SJCRH30 (cell line): ENCODE measurements around the gene CHPF2. TPM values are rescaled to one million over a fixed set of nuclear protein-coding genes. Genes with fewer than 3 reads are reported as not detected.

Experiments used
- DNase-seq, 2 experiments: peaks; one replicate each; pipeline ENCODE4 v3.0.0-alpha.2; 2015 to 2020
- H3K27ac ChIP-seq: fragments of 250-450 bp; sonication (Bioruptor Pico); 2 replicates; pipeline ENCODE4 v1.5.1; 2020; ENCODE audit warnings: mild to moderate bottlenecking, moderate library complexity
- H3K27me3 ChIP-seq: fragments of 250-450 bp; sonication (Bioruptor Pico); 2 replicates; pipeline ENCODE4 v1.5.1; 2020; ENCODE audit warnings: mild to moderate bottlenecking, moderate library complexity
- H3K36me3 ChIP-seq: fragments of 250-450 bp; sonication (Bioruptor Pico); 2 replicates; pipeline ENCODE4 v1.5.1; 2020; ENCODE audit warnings: mild to moderate bottlenecking, moderate library complexity
- H3K4me1 ChIP-seq: fragments of 250-450 bp; sonication (Bioruptor Pico); 2 replicates; pipeline ENCODE4 v1.5.1; 2020; ENCODE audit warnings: mild to moderate bottlenecking, moderate library complexity
- H3K4me3 ChIP-seq: fragments of 250-450 bp; sonication (Bioruptor Pico); 2 replicates; pipeline ENCODE4 v1.5.1; 2020; ENCODE audit warnings: mild to moderate bottlenecking, moderate library complexity
- H3K9me3 ChIP-seq: fragments of 250-450 bp; sonication (Bioruptor Pico); replicated peaks from 2 replicates; pipeline ENCODE4 v1.5.1; 2020; ENCODE audit warnings: mild to moderate bottlenecking, moderate library complexity
- total RNA-seq: library from RNA; depleted of rRNA; stranded (reverse); fragments of >200 nt; shearing (Covaris generic); gene quantifications from 2 replicates; pipeline ENCODE4 v1.2.3, GENCODE V29; 2014

CHPF2 gene
- total RNA-seq, 1 experiment from 2014 or later: 27.7 TPM

DNA sequence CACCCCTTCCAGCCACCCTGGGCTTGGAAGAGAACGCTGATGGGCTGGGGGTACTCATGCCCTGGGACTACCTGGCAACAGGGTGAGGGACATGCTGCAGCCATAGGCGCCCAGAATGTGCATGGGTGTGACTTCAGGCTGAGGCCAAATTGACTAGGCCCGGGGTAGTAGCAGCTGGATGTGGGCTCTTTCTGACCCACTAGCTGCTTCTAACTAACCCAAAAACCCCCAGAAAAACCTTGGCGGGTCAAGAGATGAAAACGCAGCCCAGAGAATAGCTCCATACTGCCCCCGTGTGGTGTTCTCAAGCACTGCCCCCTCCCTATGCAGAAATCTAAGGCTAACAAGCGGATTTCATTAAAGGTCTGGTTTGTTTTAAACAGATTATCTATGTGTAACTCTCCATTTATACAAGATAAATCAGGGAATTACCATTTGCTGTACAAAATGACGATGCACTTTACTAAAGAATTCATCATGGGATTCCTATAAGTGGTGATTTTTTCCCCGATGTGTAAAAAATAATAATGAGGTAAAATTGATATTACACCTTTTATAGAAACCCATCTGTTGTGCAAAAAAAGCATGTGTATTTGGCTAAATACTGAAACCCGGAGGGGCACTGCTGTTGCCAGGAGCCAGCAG is 12.0 kb downstream of the CHPF2 start:
- Histone ChIP-seq H3K4me1 (peaks cover 22% of the 10 kb centered on the region), H3K4me3 (no peak overlapping the region), H3K27ac (no peak overlapping the region), H3K27me3 (no peaks in the 10 kb centered on the region), H3K9me3 (no peaks in the 10 kb centered on the region), H3K36me3 (peaks cover 52% of the 10 kb centered on the region)
- peak; percentile 50 to 79 for DNase-seq

DNA sequence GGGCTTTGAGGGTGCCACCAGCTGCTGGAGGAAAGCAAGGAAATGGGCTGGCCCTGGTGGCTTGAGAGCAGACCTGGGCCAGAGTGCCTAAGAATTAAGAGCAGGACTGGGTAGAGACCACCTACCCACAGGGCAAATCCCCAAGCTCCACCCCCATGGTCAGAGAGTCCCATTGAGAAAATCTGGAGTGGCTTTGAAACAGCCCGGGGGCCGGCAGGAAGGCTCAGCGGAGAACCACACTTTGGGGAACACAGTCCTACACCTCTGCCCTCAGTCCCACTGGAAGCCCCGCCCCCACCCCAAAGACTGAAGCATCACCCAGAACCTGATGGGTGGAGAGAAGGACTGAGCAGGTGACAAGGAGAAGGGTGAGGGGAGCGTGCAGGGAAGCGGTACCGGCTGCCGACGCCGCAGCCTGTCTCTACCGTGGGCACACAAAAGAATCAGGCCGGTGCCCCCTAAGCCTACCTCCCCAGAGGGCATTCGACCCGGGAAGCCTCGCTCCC is 12.6 kb downstream of the CHPF2 start:
- H3K4me1 ChIP-seq: peaks cover 24% of the 10 kb centered on the region
- peaks cover 46% of the 10 kb centered on the region for H3K36me3 ChIP-seq
- H3K27ac ChIP-seq: no peak overlapping the region
- DNase-seq: no peak
- no peaks in the 10 kb centered on the region for H3K9me3 ChIP-seq
- H3K4me3 ChIP-seq: no peak overlapping the region
- no peaks in the 10 kb centered on the region for H3K27me3 ChIP-seq

DNA sequence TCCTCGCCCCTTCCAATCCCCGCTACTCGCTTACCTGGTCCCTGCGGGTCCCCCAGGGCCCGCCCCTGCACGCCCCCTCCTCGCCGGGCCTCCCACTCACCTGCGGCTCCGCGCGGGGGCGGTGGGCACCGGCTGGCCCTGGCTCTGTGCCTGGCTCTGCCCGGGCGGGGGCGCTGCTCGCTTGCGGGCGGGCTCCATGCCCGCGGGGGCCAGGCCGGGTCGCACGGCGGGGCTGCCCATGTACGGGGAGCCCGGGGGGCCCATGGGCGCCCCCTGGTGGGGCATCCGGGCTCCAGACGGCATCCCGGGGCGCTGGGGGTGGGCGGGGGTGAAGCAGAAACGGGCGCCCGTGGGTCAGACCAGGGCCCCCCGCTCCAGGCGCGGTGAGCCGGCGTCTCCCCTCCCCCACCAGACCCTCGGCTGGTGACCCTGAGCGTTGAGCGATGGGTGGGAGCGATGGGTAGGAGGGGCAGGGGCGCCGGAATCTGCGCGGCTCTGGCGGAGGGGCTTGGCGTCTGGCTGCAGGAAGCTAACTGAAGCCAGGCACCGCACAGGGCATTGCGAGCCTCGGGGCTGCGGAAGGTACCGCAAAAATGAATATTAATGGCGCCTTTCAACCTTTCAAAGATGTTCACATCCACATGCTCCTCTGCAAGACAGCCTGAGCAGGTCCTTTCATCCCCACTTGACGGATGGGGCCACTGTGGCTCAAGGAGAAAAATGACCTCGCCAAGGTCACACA is 13.2 kb downstream of the CHPF2 start:
- Histone ChIP-seq H3K27ac (peak overlapping the region; percentile 99), H3K36me3 (peaks cover 40% of the 10 kb centered on the region), H3K9me3 (no peaks in the 10 kb centered on the region), H3K4me3 (no peak overlapping the region), H3K27me3 (no peaks in the 10 kb centered on the region), H3K4me1 (peaks cover 27% of the 10 kb centered on the region)
- DNase-seq: no peak

DNA sequence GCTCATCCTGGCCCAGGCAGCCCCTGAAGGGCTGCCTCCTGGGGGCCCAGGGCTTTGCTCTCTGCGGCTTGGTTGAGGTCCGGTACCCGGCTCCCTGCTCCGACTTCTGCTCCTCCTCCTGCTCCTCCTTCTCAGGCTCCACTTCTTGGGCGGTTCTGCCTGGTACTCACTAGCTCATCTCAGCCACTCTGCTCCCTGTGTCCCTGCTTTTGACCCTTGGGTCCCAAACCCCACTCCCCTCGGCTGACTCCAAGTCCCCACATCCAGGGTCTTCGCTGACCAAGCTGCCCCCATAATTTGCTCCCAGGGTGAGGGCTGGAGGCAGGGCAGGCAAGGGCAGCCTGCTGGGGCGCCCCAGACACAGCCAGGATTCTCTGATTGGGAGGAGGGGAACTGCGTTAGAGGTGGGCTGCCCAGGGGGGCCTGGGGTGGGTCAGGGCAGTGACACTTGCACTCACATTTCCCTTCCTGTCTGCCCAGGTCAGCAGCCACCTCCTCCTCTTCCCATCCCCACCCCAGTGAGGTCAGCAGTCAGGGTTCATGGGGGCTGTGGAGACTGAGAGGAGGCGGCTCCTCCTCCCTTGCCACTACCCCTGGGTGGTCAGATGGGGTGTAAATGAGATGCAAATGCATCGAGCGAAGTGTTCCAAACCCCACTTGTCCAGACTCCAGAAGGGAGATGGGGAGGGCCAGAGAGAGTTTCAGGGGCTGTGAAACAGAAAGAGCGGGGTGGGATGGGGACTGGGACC is 14.0 kb downstream of the CHPF2 start:
- Histone ChIP-seq H3K9me3 (no peaks in the 10 kb centered on the region), H3K27ac (peak overlapping the region; percentile 99), H3K36me3 (peaks cover 32% of the 10 kb centered on the region), H3K4me1 (peaks cover 34% of the 10 kb centered on the region), H3K27me3 (no peaks in the 10 kb centered on the region), H3K4me3 (peak overlapping the region; percentile 86)
- DNase-seq: peak in 1 of 2 experiments; percentile 80

DNA sequence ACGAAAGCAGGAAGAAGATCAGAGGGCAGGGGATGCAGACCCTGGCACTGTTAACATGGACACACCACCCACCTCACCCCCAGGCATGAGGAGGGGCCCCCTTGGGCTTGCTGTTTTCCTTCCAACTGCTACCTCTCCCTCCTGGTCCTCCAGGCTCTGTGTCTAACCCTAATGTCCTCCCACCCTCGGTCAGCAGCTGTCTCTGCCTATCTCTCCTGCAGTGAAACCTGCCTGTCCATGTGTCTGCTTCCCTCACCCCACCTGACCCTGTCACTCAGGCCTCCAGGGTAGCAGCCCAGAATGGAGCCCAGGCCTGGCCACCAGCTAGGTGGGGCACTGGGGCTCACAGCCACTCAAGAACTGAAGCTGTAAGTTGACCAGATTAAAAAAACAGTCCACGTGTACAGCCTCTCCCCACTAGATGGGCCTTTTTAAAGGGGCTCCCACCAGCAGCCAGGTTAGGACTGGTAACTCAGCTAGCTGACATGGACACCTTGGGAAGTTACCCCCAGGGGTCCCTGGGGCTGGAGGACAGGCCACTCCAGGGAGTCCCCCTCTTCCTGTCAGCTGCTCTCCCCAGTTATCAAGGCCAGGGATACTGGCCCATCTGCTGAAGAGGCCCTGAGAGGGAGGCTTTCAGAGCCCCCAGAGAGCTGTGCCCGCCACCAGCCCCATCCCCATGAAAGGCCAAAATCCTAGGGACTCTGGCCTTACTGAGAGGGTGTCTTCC is 14.7 kb downstream of the CHPF2 start:
- no peaks in the 10 kb centered on the region for H3K9me3 ChIP-seq
- no peaks in the 10 kb centered on the region for H3K27me3 ChIP-seq
- peaks cover 34% of the 10 kb centered on the region for H3K4me1 ChIP-seq
- H3K36me3 ChIP-seq: peaks cover 25% of the 10 kb centered on the region
- peak overlapping the region; percentile 99 for H3K27ac ChIP-seq
- peak; percentile 100 for DNase-seq
- H3K4me3 ChIP-seq: peak overlapping the region; percentile 86

DNA sequence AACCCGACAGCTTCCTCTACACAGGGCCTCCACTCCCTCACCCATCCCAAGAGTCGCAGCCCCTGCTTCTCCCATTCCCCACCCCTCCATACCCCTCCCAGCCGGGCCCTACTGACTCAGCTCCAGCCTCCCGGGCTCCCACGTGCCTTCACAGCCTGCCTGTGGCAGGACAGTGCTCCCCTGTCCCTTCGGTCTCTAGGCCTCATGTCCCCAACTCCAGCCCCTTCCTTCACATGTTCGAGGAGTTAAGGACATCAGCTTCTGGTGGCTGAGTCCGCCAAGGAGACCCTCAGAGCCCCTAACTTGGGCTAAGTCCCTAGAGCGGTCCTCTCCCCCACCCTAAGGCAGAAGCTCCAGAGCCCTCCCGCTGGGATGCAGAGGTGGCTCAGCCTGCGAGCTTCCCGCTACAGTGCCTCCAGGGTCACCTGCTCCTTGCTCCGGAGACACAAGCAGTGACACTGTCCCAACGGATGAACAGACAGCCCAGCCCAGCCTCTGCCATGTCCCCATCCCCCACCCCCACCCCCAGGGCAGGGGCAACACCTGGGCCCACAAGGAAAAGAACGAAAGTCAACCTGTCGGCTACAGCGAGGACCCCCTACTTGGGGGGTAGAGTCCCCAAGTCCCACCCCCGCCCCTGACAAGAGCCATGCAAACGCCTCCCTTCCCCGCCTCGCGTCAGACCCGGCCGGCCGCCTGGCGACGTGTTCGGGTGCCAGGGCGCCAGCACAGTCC is 15.5 kb downstream of the CHPF2 start:
- Histone ChIP-seq H3K4me1 (peaks cover 34% of the 10 kb centered on the region), H3K9me3 (no peaks in the 10 kb centered on the region), H3K36me3 (peaks cover 17% of the 10 kb centered on the region), H3K27ac (peak overlapping the region; percentile 99), H3K4me3 (peak overlapping the region; percentile 86), H3K27me3 (no peaks in the 10 kb centered on the region)
- peak in 1 of 2 experiments; percentile 80 for DNase-seq

DNA sequence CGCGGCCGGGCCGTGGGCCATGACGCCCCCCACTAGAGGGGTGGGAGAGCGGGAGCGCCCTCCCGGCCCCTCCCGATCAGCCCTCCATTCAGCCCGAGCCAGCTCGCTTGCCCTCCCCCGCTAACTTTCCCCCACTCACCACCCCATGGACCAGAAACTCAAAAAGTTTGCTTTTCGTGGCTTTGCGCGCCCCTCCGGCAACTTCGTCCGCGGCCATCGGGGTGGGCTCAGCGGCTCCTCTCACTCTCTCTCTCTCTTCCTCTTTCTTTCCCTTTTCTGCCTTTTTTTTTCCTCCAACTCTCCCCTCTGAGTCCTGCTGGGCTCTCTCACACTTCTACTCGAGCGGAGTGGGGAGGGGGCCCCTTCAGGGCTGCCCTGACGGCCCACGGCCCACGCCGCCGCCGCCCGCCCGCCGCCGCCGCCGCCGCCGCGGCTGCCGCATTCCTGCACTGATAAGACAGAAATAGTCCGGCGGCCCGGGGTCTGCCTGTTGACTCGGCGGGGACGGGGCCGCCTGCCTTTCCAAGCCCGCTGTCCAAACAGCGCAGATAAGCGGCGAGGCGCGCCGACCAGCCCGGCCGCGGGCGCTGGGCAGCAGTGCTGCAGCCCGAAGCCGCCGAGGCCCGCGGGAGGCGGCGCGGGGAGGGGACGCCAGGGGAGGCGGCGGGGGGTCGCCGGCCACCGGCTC is 16.2 kb downstream of the CHPF2 start, which contains the start of gene SMARCD3:
Gene SMARCD3 (minus strand): TSS at position 349 of the 688 bp plus-strand sequence. CDS start 132 bp downstream, at position 217.
- peaks cover 34% of the 10 kb centered on the region for H3K4me1 ChIP-seq
- no peaks in the 10 kb centered on the region for H3K27me3 ChIP-seq
- H3K36me3 ChIP-seq: peaks cover 12% of the 10 kb centered on the region
- H3K9me3 ChIP-seq: no peaks in the 10 kb centered on the region
- peak within 1 kb of the TSS; percentile 99 for H3K27ac ChIP-seq
- peak; percentile 69 to 71 for DNase-seq
- H3K4me3 ChIP-seq: peak within 1 kb of the TSS; percentile 86

DNA sequence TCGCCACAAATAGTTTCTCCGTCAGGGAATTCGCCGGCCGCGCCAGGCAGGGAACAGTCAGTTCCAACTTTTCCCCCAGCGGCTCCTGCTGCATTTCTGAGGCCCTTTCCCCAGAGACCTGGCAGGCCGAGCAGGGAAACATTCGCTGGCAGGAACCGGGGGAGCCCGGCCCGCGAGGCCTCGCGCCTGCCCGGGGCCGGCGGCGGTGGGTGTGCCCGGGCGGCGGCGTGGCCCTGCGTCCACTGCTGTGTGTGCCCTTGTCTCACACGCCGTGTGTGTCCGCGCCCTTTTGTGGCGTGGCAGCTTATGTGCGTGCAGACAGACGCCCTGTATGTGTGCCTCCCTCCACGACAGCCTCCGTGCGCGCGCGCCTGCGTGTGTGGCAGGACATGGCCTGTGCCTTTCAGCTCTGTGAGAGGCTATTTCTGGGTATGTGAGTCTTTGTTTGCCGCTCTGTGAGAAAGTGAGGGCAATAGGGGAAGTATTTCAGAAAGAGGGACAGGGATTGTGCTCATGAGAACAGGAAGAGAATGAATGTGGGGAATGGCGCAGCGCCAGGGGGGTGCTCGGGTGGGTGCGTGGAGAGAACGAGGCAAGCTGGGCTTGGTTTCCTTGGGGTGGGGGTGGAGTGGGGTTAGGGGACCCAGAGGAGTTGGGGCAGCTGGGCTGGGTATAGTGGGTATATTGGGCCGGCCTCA is 16.9 kb downstream of the CHPF2 start:
- Histone ChIP-seq H3K9me3 (no peaks in the 10 kb centered on the region), H3K36me3 (peaks cover 10% of the 10 kb centered on the region), H3K27ac (peak overlapping the region; percentile 99), H3K4me3 (peak overlapping the region; percentile 86), H3K27me3 (no peaks in the 10 kb centered on the region), H3K4me1 (peaks cover 28% of the 10 kb centered on the region)
- peak; percentile 68 to 73 for DNase-seq

DNA sequence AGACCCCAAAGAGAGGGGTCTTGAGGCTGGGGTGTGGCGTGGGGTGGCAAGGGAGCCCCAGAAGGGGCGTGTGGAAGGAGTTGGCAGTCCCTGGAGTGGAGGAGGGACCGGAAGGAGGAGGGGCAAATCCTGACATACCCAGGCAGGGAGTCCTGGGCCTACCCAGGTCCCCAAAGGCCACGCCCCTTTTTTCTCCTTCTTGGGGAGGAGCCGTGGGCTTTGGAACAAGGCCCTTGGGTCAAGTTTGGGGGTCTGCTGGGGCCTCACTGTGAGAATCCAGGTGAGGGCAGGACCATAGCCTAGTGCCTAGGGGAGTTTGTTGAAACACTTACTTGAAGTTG is 17.4 kb downstream of the CHPF2 start:
- H3K4me1 ChIP-seq: peaks cover 25% of the 10 kb centered on the region
- H3K27me3 ChIP-seq: no peaks in the 10 kb centered on the region
- H3K9me3 ChIP-seq: no peaks in the 10 kb centered on the region
- DNase-seq: peak; percentile 94 to 95
- H3K4me3 ChIP-seq: peak overlapping the region; percentile 86
- H3K27ac ChIP-seq: peak overlapping the region; percentile 99
- peaks cover 4% of the 10 kb centered on the region for H3K36me3 ChIP-seq

DNA sequence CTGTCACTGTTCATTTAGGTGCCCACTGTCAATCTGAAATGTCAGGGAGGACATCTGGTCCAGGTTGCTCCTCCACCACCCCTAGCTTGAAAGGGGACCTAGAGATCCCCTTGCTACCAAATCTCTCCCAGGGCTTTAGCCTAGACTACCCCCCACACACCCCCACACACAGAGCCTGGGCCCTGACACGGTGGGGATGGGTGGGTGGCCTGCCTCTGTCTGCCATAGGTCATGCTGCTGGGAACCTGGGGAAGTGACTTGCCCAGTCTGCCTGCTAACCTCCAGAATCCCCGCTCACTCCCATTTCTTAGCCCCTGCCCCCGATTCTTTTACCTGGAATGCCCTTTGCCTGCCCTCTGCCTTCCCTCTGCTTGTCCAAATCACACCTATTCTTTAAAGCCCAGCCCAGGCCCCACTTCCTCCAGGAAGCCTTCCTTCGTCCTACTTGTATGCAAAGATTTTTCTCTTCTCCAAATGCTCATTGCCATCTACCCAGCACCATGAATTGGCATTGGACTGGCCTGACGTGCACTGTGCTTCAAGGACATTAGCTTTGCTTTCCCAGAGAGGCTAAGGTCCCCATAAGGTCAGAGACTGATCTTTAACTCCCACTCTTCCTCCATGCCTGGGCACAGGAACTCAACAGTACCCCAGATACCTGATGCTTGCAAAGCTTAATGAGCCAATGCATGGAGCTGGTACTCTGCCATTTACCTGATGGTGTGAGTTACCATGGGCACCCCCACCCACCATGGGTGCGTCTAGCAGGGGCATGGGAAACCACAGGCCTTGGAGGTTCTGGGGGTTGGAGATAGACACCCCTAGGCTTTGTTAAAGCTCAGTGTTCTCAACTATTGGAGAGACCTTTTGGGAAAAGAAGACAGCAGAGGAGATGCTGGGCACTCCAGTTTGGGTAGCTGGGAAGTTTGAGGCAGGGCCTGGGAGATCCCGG is 18.2 kb downstream of the CHPF2 start:
- no peaks in the 10 kb centered on the region for H3K9me3 ChIP-seq
- H3K4me1 ChIP-seq: peaks cover 25% of the 10 kb centered on the region
- DNase-seq: no peak
- no peak overlapping the region; the same call in 1 of the 2 replicates for H3K27ac ChIP-seq
- peak overlapping the region; percentile 75; the same call in 1 of the 2 replicates for H3K4me3 ChIP-seq
- no peaks in the 10 kb centered on the region for H3K27me3 ChIP-seq
- 0 out of 2 replicates have a peak, but pooled peaks cover 2% of the 10 kb centered on the region for H3K36me3 ChIP-seq

DNA sequence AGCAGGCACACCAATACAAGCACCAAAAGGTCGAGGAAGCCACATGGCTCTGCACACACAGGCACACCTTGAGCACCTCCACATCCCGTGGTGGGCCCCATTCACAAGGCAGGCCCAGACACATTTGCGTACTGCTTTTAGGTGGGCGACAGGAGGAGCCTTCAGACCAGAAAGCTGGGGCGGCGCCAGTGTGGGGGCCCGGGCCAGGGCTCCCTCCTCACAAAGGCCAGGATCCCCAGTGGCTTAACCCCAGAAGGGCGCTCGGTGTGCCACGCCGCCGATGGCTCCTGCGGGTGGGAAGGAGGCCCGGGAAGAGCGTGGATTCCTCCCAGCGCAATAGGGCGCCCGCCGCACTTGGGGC is 19.0 kb downstream of the CHPF2 start:
- no peaks in the 10 kb centered on the region for H3K36me3 ChIP-seq
- H3K4me3 ChIP-seq: peak overlapping the region; percentile 75
- no peaks in the 10 kb centered on the region for H3K9me3 ChIP-seq
- peaks cover 19% of the 10 kb centered on the region for H3K4me1 ChIP-seq
- peaks cover 3% of the 10 kb centered on the region; the same call in 1 of the 2 replicates for H3K27me3 ChIP-seq
- DNase-seq: peak; percentile 57 to 61
- peak overlapping the region; percentile 53 for H3K27ac ChIP-seq
